ENCODE results near the gene UGT1A8.

DNA sequence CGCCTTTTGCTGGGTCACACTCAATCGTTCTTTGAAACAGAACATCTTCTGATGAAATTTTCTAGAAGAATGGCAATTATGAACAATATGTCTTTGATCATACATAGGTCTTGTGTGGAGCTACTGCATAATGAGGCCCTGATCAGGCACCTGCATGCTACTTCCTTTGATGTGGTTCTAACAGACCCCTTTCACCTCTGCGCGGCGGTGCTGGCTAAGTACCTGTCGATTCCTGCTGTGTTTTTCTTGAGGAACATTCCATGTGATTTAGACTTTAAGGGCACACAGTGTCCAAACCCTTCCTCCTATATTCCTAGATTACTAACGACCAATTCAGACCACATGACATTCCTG, 95.8 kb downstream of the UGT1A8 start:
- TF ChIP-seq FOS (IDR thresholded peaks at IDR 0.05; ENCODE audit: borderline replicate concordance, insufficient read depth, low read length) (no peak), MAX (IDR thresholded peaks at IDR 0.05; ENCODE audit: insufficient read depth, insufficient read length) (no peak), POLR2A (IDR thresholded peaks at IDR 0.05; ENCODE audit: low read depth, low read length) (no peak)
- TF ChIP-seq, protein P1, sequence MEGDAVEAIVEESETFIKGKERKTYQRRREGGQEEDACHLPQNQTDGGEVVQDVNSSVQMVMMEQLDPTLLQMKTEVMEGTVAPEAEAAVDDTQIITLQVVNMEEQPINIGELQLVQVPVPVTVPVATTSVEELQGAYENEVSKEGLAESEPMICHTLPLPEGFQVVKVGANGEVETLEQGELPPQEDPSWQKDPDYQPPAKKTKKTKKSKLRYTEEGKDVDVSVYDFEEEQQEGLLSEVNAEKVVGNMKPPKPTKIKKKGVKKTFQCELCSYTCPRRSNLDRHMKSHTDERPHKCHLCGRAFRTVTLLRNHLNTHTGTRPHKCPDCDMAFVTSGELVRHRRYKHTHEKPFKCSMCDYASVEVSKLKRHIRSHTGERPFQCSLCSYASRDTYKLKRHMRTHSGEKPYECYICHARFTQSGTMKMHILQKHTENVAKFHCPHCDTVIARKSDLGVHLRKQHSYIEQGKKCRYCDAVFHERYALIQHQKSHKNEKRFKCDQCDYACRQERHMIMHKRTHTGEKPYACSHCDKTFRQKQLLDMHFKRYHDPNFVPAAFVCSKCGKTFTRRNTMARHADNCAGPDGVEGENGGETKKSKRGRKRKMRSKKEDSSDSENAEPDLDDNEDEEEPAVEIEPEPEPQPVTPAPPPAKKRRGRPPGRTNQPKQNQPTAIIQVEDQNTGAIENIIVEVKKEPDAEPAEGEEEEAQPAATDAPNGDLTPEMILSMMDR (IDR thresholded peaks at IDR 0.05; ENCODE audit: extremely low read depth in 1 of 2, insufficient read depth in 1 of 2, low read depth in 1 of 2, low read length in 2 of 2) = no peak

Measured in endothelial cell of umbilical vein (primary cell).